Endothelial cell of umbilical vein (primary cell): ENCODE results near the gene D2HGDH. TPM values are rescaled to one million over a fixed set of nuclear protein-coding genes. Genes with fewer than 3 reads are reported as not detected.

Experiments used
- BruUV-seq: library from RNA; stranded (reverse); fragments of 400-500 nt; replicated peaks from 2 replicates; lab custom pipeline; 2021; lab: Mats Ljungman, UMichigan
- CTCF ChIA-PET: fragments of 300-600, 350-600 bp; sonication (Branson Sonifier 250); formaldehyde crosslinking; loops from one replicate; lab custom pipeline; 2021; ENCODE audit warnings: antibody characterized with exemption, inconsistent platforms; lab: Charles Lee
- POLR2A ChIA-PET: fragments of 300-600, 350-600 bp; sonication (Branson Sonifier 250); formaldehyde crosslinking; loops from one replicate; lab custom pipeline; 2021; ENCODE audit warnings: antibody characterized with exemption, inconsistent platforms; lab: Charles Lee
- DNase-seq: peaks from one replicate; pipeline ENCODE4 v3.0.0-alpha.2; 2011; ENCODE audit warnings: low read depth, low spot score
- FAIRE-seq: peaks from 2 replicates; lab custom pipeline; 2011; peaks lifted over from hg19 to GRCh38; lab: Jason Lieb, UNC
- H2AFZ ChIP-seq: 2 replicates; pipeline ENCODE4 v1.6.0; 2012; ENCODE audit warnings: low read depth, low read length, control low read depth, inconsistent platforms
- H3K27ac ChIP-seq: 2 replicates; pipeline ENCODE4 v1.5.1; 2011; ENCODE audit warnings: low read depth, mild to moderate bottlenecking, control low read depth, low read length, moderate library complexity; ENCODE audit not compliant: insufficient read depth
- H3K27me3 ChIP-seq, 2 experiments: 2 replicates each; pipeline versions ENCODE4 v1.6.0 to v1.6.1; 2011; ENCODE audit warnings: low read length in 2 of 2, mixed read lengths in 1 of 2; ENCODE audit not compliant: control insufficient read depth in 2 of 2, insufficient read depth in 2 of 2
- H3K36me3 ChIP-seq, 2 experiments: 2 replicates in 1 of 2; 3 replicates in 1 of 2; pipeline ENCODE4 v1.5.1; 2011; ENCODE audit warnings: low read length in 2 of 2, mild to moderate bottlenecking in 1 of 2, moderate library complexity in 1 of 2; ENCODE audit not compliant: control insufficient read depth in 2 of 2, insufficient read depth in 2 of 2; ENCODE audit errors: extremely low read depth in 1 of 2
- H3K4me1 ChIP-seq: 3 replicates; pipeline ENCODE4 v1.5.1; 2011; ENCODE audit warnings: mild to moderate bottlenecking, low read length; ENCODE audit not compliant: control insufficient read depth, insufficient read depth; ENCODE audit errors: extremely low read depth
- H3K4me2 ChIP-seq: 2 replicates; pipeline ENCODE4 v1.6.1; 2011; ENCODE audit warnings: low read length, control low read depth, mixed read lengths; ENCODE audit not compliant: insufficient read depth
- H3K4me3 ChIP-seq, 3 experiments: fragments of 200-600 bp in 1 of 3; sonication (generic), shearing (Covaris generic) in 1 of 3; replicated peaks in 1 of 3; 2 replicates each; pipeline ENCODE4 v1.5.1; 2011 to 2016; ENCODE audit warnings: control low read depth in 3 of 3, low read length in 3 of 3, mild to moderate bottlenecking in 2 of 3, inconsistent platforms in 1 of 3, low read depth in 1 of 3, moderate library complexity in 1 of 3; ENCODE audit not compliant: insufficient read depth in 1 of 3
- H3K79me2 ChIP-seq: 2 replicates; pipeline ENCODE4 v1.6.0; 2012; ENCODE audit warnings: low read length, inconsistent platforms; ENCODE audit not compliant: control insufficient read depth, insufficient read depth
- H3K9ac ChIP-seq: replicated peaks from 2 replicates; pipeline ENCODE3; 2011; ENCODE audit warnings: low read length, control low read depth; ENCODE audit not compliant: insufficient read depth; ENCODE audit errors: extremely low read depth
- H3K9me1 ChIP-seq: replicated peaks from 3 replicates; pipeline ENCODE4 v1.6.0; 2011; ENCODE audit warnings: mild to moderate bottlenecking, low read length; ENCODE audit not compliant: control insufficient read depth, insufficient read depth; ENCODE audit errors: extremely low read depth
- H3K9me3 ChIP-seq: replicated peaks from 2 replicates; pipeline ENCODE4 v1.5.1; 2012; ENCODE audit warnings: low read length, inconsistent platforms; ENCODE audit not compliant: control insufficient read depth, insufficient read depth
- H4K20me1 ChIP-seq: replicated peaks from 2 replicates; pipeline ENCODE3; 2011; ENCODE audit warnings: mild to moderate bottlenecking, low read length; ENCODE audit not compliant: control insufficient read depth, insufficient read depth; ENCODE audit errors: extremely low read depth
- EZH2 ChIP-seq: IDR thresholded peaks from 2 replicates; pipeline ENCODE4 v1.6.1; 2012; ENCODE audit warnings: borderline replicate concordance, low read depth, mild to moderate bottlenecking, moderate library complexity, low read length, inconsistent platforms; ENCODE audit not compliant: severe bottlenecking
- FOS ChIP-seq: IDR thresholded peaks from 2 replicates; pipeline ENCODE4 v1.6.1; 2011; ENCODE audit warnings: mild to moderate bottlenecking, low read length, moderate library complexity, borderline replicate concordance; ENCODE audit not compliant: insufficient read depth
- GATA2 ChIP-seq: IDR thresholded peaks from 2 replicates; pipeline ENCODE4 v1.7.0; 2011; ENCODE audit warnings: low read depth, mild to moderate bottlenecking, moderate library complexity, mixed read lengths, low read length; ENCODE audit not compliant: insufficient read length, insufficient read depth
- MYC ChIP-seq: IDR thresholded peaks from one replicate; pipeline ENCODE4 v1.6.1; 2011; ENCODE audit warnings: mild to moderate bottlenecking, low read depth, low read length
- POLR2A ChIP-seq: IDR thresholded peaks from 2 replicates; pipeline ENCODE4 v1.6.1; 2012; ENCODE audit warnings: low read depth, mild to moderate bottlenecking, control low read depth, low read length
- POLR2AphosphoS5 ChIP-seq: IDR thresholded peaks from 2 replicates; pipeline ENCODE4 v1.6.1; 2012; ENCODE audit warnings: low read depth, mild to moderate bottlenecking, control low read depth, low read length, moderate library complexity; ENCODE audit not compliant: insufficient read depth
- dilution Hi-C: fragments of 300-500 bp; cut with MboI; formaldehyde crosslinking; loops from one replicate; pipeline ENCODE4 v1.15.0; 2019; ENCODE audit warnings: low sequenced_read_pairs; ENCODE audit not compliant: extremely low pct_ligation_motif_present
- intact Hi-C: fragments of 100-400 bp; cut with micrococcal nuclease; formaldehyde crosslinking; loops from one replicate; pipeline ENCODE4 v1.10.0; 2022
- polyA plus RNA-seq, 4 experiments: library from polyadenylated mRNA; depleted of rRNA in 3 of 4; stranded (reverse) in 3 of 4; unstranded in 1 of 4; fragments of >200 nt; gene quantifications; 2 replicates each; pipeline versions ENCODE4 v1.2.1 to v1.2.3, GENCODE V29; 2011 to 2012; ENCODE audit warnings: missing spikeins in 1 of 4
- total RNA-seq: library from RNA; stranded (reverse); gene quantifications from 2 replicates; pipeline ENCODE4 v1.2.3, GENCODE V29; 2021
- TF ChIP-seq, protein P1 (sequence below), 2 donors: IDR thresholded peaks; 1 replicate in 1 of 2; 2 replicates in 1 of 2; pipeline ENCODE4 v1.5.1; 2011; ENCODE audit warnings: low read length in 2 of 2, mild to moderate bottlenecking in 2 of 2, moderate library complexity in 2 of 2, control low read depth in 1 of 2, inconsistent platforms in 1 of 2, low read depth in 1 of 2; ENCODE audit not compliant: insufficient read depth in 1 of 2; ENCODE audit errors: extremely low read depth in 1 of 2

D2HGDH gene
- total and polyA plus RNA-seq, 2 donors (not counting 3 experiments of a cell fraction or from before 2014, with no cell fraction given) = 22.3 TPM

DNA sequence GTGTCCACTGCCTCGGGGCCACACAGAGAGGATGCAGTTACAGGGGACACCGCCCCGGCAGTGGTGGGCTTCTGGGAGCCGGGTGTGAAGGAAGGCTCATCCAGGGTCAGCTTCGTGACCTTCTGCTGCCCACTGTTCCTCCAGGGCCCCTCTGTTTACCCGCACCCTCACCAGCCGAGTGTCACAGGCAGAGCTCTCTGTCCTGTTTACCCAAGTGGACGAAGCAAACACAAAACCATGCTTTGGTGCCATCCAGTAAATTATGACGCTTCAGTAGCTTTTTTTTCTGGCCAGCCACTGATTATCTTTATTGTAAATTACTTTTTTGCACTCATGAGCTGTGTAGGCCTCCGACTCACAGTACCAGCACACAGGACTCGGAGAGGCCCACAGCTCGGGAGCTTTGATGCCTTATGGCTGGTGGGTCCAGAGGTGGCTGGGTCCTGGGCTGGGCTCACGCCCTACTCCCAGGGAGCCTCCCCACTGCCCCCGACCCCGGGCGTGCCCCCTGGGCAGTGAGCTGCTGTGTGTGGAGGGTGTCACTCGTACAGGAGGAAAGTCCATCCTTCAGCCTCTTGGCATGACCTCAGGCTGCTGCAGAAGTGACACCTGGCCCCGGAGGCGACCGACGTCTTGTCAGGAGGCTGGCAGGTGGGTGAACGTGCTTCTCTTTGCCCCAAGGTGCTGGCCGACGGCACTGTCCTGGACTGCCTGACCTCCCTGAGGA, 9.8 kb downstream of the D2HGDH start:
- Histone ChIP-seq H3K9me3 (no peaks in the 10 kb centered on the region), H3K4me1 (peaks cover 2% of the 10 kb centered on the region), H3K9me1 (no peaks in the 10 kb centered on the region), H3K9ac (no peak overlapping the region), H4K20me1 (no peaks in the 10 kb centered on the region), H2AFZ (no peak overlapping the region), H3K36me3 (peaks cover 2 to 21% of the 10 kb centered on the region in 2 experiments), H3K27me3 (no peaks in the 10 kb centered on the region), H3K79me2 (no peaks in the 10 kb centered on the region), H3K27ac (no peak overlapping the region), H3K4me2 (no peak overlapping the region), H3K4me3 (no peak overlapping the region)
- ChIA-PET CTCF (interaction anchor here (1.5 kb wide), 1 partner anchor 14 kb away, joined by 3 read pairs; no protein-coding TSS in a partner anchor), POLR2A (no interaction called here)
- DNase-seq = no peak
- BruUV-seq = no TSS peak
- intact Hi-C loops (no loop called here), dilution Hi-C loops (no loop called here)
- TF ChIP-seq POLR2A (no peak), MYC (no peak), GATA2 (no peak), POLR2AphosphoS5 (no peak), FOS (no peak), EZH2 (no peak)
- TF ChIP-seq, protein P1, sequence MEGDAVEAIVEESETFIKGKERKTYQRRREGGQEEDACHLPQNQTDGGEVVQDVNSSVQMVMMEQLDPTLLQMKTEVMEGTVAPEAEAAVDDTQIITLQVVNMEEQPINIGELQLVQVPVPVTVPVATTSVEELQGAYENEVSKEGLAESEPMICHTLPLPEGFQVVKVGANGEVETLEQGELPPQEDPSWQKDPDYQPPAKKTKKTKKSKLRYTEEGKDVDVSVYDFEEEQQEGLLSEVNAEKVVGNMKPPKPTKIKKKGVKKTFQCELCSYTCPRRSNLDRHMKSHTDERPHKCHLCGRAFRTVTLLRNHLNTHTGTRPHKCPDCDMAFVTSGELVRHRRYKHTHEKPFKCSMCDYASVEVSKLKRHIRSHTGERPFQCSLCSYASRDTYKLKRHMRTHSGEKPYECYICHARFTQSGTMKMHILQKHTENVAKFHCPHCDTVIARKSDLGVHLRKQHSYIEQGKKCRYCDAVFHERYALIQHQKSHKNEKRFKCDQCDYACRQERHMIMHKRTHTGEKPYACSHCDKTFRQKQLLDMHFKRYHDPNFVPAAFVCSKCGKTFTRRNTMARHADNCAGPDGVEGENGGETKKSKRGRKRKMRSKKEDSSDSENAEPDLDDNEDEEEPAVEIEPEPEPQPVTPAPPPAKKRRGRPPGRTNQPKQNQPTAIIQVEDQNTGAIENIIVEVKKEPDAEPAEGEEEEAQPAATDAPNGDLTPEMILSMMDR (IDR thresholded peaks at IDR 0.05; ENCODE audit: extremely low read depth in 1 of 2, insufficient read depth in 1 of 2, low read depth in 1 of 2, low read length in 2 of 2) = no peak
- no peak for FAIRE-seq
